Measurements from ENCODE around the gene GLB1L2.
"Not testable (repeated sequence)": the region's sequence is repeated elsewhere in the genome, so short reads cannot be mapped to it uniquely, and the experiment has no call there.

GLB1L2 gene

GRCh38 chr11:134331354-134332188 is at the start of gene GLB1L2:
TSS of gene GLB1L2 (plus strand) at chr11:134331988. CDS start at chr11:134332062, 74 bp downstream.
- peak within 1 kb of the TSS; percentile 64 for H3K27ac Mint-ChIP-seq (ENCODE audit: low read depth)
- no peaks in the 10 kb centered on the region for H3K9me3 Mint-ChIP-seq
- DNase-seq (ENCODE audit: low spot score in 2 of 2): peak; percentile 51 to 64
- H3K27me3 Mint-ChIP-seq: no peaks in the 10 kb centered on the region
- peaks cover 2% of the 10 kb centered on the region for H3K36me3 Mint-ChIP-seq (ENCODE audit: insufficient read depth)
- H3K4me1 Mint-ChIP-seq: peaks cover 18% of the 10 kb centered on the region
- H3K4me3 Mint-ChIP-seq: peak within 1 kb of the TSS; percentile 80
- ATAC-seq (replicated peaks; ENCODE audit: extremely low read depth, poor library complexity, severe bottlenecking): peak; percentile 90

- Mint-ChIP-seq H3K9me3 (no peaks in the 10 kb centered on the region), H3K4me3 (no peak overlapping the region), H3K36me3 (ENCODE audit: insufficient read depth) (no peaks in the 10 kb centered on the region), H3K27me3 (no peaks in the 10 kb centered on the region), H3K27ac (ENCODE audit: low read depth) (no peak overlapping the region), H3K4me1 (peaks cover under 1% of the 10 kb centered on the region)
- ATAC-seq (replicated peaks; ENCODE audit: extremely low read depth, poor library complexity, severe bottlenecking) (no peak), DNase-seq (ENCODE audit: low spot score in 2 of 2) (no peak)
Observed at GRCh38 chr11:134282121-134283045, 49.4 kb upstream of the GLB1L2 start.

- ATAC-seq (replicated peaks; ENCODE audit: extremely low read depth, poor library complexity, severe bottlenecking) (no peak), DNase-seq (ENCODE audit: low spot score in 2 of 2) (no peak)
- H3K36me3 Mint-ChIP-seq (ENCODE audit: insufficient read depth): no peaks in the 10 kb centered on the region
- no peaks in the 10 kb centered on the region for H3K9me3 Mint-ChIP-seq
- H3K4me1 Mint-ChIP-seq: no peaks in the 10 kb centered on the region
- no peak overlapping the region for H3K27ac Mint-ChIP-seq (ENCODE audit: low read depth)
- H3K4me3 Mint-ChIP-seq: no peak overlapping the region
- H3K27me3 Mint-ChIP-seq: no peaks in the 10 kb centered on the region
Observed at GRCh38 chr11:134283461-134284230, 48.1 kb upstream of the GLB1L2 start.

GRCh38 chr11:134284349-134284748 is 47.4 kb upstream of the GLB1L2 start:
- not testable (repeated sequence) for DNase-seq (ENCODE audit: low spot score in 2 of 2); H3K36me3 Mint-ChIP-seq (ENCODE audit: insufficient read depth); ATAC-seq (replicated peaks; ENCODE audit: extremely low read depth, poor library complexity, severe bottlenecking); H3K27me3 Mint-ChIP-seq; H3K4me3 Mint-ChIP-seq; H3K9me3 Mint-ChIP-seq; H3K27ac Mint-ChIP-seq (ENCODE audit: low read depth); H3K4me1 Mint-ChIP-seq

- Mint-ChIP-seq H3K27me3 (no peaks in the 10 kb centered on the region), H3K9me3 (no peaks in the 10 kb centered on the region), H3K4me1 (no peaks in the 10 kb centered on the region), H3K27ac (ENCODE audit: low read depth) (no peak overlapping the region), H3K36me3 (ENCODE audit: insufficient read depth) (no peaks in the 10 kb centered on the region), H3K4me3 (no peak overlapping the region)
- no peak for DNase-seq (ENCODE audit: low spot score in 2 of 2)
- no peak for ATAC-seq (replicated peaks; ENCODE audit: extremely low read depth, poor library complexity, severe bottlenecking)
Observed at GRCh38 chr11:134287561-134287960, 44.2 kb upstream of the GLB1L2 start.

- Mint-ChIP-seq H3K36me3 (ENCODE audit: insufficient read depth) (no peaks in the 10 kb centered on the region), H3K4me1 (no peaks in the 10 kb centered on the region), H3K4me3 (no peak overlapping the region), H3K9me3 (no peaks in the 10 kb centered on the region), H3K27me3 (no peaks in the 10 kb centered on the region), H3K27ac (ENCODE audit: low read depth) (no peak overlapping the region)
- ATAC-seq (replicated peaks; ENCODE audit: extremely low read depth, poor library complexity, severe bottlenecking) (no peak), DNase-seq (ENCODE audit: low spot score in 2 of 2) (no peak)
Observed at GRCh38 chr11:134288486-134288885, 43.3 kb upstream of the GLB1L2 start.

- H3K36me3 Mint-ChIP-seq (ENCODE audit: insufficient read depth): no peaks in the 10 kb centered on the region
- no peaks in the 10 kb centered on the region for H3K9me3 Mint-ChIP-seq
- DNase-seq (ENCODE audit: low spot score in 2 of 2): no peak
- ATAC-seq (replicated peaks; ENCODE audit: extremely low read depth, poor library complexity, severe bottlenecking): no peak
- no peak overlapping the region for H3K4me3 Mint-ChIP-seq
- no peaks in the 10 kb centered on the region for H3K4me1 Mint-ChIP-seq
- H3K27ac Mint-ChIP-seq (ENCODE audit: low read depth): no peak overlapping the region
- H3K27me3 Mint-ChIP-seq: no peaks in the 10 kb centered on the region
Observed at GRCh38 chr11:134289167-134289566, 42.6 kb upstream of the GLB1L2 start.

- ATAC-seq (replicated peaks; ENCODE audit: extremely low read depth, poor library complexity, severe bottlenecking) (no peak), DNase-seq (ENCODE audit: low spot score in 2 of 2) (no peak)
- Mint-ChIP-seq H3K4me3 (no peak overlapping the region), H3K27ac (ENCODE audit: low read depth) (no peak overlapping the region), H3K4me1 (no peaks in the 10 kb centered on the region), H3K27me3 (no peaks in the 10 kb centered on the region), H3K9me3 (no peaks in the 10 kb centered on the region), H3K36me3 (ENCODE audit: insufficient read depth) (no peaks in the 10 kb centered on the region)
Observed at GRCh38 chr11:134289789-134290188, 42.0 kb upstream of the GLB1L2 start.

- Mint-ChIP-seq H3K36me3 (ENCODE audit: insufficient read depth) (no peaks in the 10 kb centered on the region), H3K4me1 (no peaks in the 10 kb centered on the region), H3K9me3 (no peaks in the 10 kb centered on the region), H3K27ac (ENCODE audit: low read depth) (no peak overlapping the region), H3K27me3 (no peaks in the 10 kb centered on the region), H3K4me3 (no peak overlapping the region)
- no peak for DNase-seq (ENCODE audit: low spot score in 2 of 2)
- no peak for ATAC-seq (replicated peaks; ENCODE audit: extremely low read depth, poor library complexity, severe bottlenecking)
Observed at GRCh38 chr11:134290646-134291045, 41.1 kb upstream of the GLB1L2 start.

- no peak overlapping the region for H3K4me3 Mint-ChIP-seq
- H3K4me1 Mint-ChIP-seq: no peaks in the 10 kb centered on the region
- H3K27me3 Mint-ChIP-seq: no peaks in the 10 kb centered on the region
- DNase-seq (ENCODE audit: low spot score in 2 of 2) (no peak), ATAC-seq (replicated peaks; ENCODE audit: extremely low read depth, poor library complexity, severe bottlenecking) (no peak)
- no peaks in the 10 kb centered on the region for H3K36me3 Mint-ChIP-seq (ENCODE audit: insufficient read depth)
- H3K9me3 Mint-ChIP-seq: no peaks in the 10 kb centered on the region
- H3K27ac Mint-ChIP-seq (ENCODE audit: low read depth): no peak overlapping the region
Observed at GRCh38 chr11:134291196-134291595, 40.6 kb upstream of the GLB1L2 start.

GRCh38 chr11:134292661-134293060 is 39.1 kb upstream of the GLB1L2 start:
- Mint-ChIP-seq H3K27me3 (no peaks in the 10 kb centered on the region), H3K4me3 (no peak overlapping the region), H3K4me1 (no peaks in the 10 kb centered on the region), H3K36me3 (ENCODE audit: insufficient read depth) (no peaks in the 10 kb centered on the region), H3K27ac (ENCODE audit: low read depth) (no peak overlapping the region), H3K9me3 (no peaks in the 10 kb centered on the region)
- ATAC-seq (replicated peaks; ENCODE audit: extremely low read depth, poor library complexity, severe bottlenecking) (no peak), DNase-seq (ENCODE audit: low spot score in 2 of 2) (no peak)
